ENCODE results near the gene RPS21. TPM values are rescaled to one million over a fixed set of nuclear protein-coding genes. Genes with fewer than 3 reads are reported as not detected.

The RPS21 gene
- total and polyA plus RNA-seq, 2 of the 13 experiments (the other 11 are each of a cell fraction or from before 2014, with no cell fraction given): 2,647 to 11,063 TPM

GRCh38 chr20:62370115-62370806 is 16.6 kb upstream of the RPS21 start (continued):
- TF ChIP-seq, protein P1, sequence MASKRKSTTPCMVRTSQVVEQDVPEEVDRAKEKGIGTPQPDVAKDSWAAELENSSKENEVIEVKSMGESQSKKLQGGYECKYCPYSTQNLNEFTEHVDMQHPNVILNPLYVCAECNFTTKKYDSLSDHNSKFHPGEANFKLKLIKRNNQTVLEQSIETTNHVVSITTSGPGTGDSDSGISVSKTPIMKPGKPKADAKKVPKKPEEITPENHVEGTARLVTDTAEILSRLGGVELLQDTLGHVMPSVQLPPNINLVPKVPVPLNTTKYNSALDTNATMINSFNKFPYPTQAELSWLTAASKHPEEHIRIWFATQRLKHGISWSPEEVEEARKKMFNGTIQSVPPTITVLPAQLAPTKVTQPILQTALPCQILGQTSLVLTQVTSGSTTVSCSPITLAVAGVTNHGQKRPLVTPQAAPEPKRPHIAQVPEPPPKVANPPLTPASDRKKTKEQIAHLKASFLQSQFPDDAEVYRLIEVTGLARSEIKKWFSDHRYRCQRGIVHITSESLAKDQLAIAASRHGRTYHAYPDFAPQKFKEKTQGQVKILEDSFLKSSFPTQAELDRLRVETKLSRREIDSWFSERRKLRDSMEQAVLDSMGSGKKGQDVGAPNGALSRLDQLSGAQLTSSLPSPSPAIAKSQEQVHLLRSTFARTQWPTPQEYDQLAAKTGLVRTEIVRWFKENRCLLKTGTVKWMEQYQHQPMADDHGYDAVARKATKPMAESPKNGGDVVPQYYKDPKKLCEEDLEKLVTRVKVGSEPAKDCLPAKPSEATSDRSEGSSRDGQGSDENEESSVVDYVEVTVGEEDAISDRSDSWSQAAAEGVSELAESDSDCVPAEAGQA (IDR thresholded peaks at IDR 0.05; ENCODE audit: low read depth): peak; percentile 13; the same call in 1 of the 2 replicates
- TF ChIP-seq, protein P1 (CRISPR knock-in tag; IDR thresholded peaks at IDR 0.05; ENCODE audit: borderline replicate concordance): no peak
- TF ChIP-seq GABPA (IDR thresholded peaks at IDR 0.05; ENCODE audit: low read depth, low read length): no peak
- no peak for TF ChIP-seq GABPA (CRISPR knock-in tag; IDR thresholded peaks at IDR 0.05; ENCODE audit: low read depth)
- no peak for TF ChIP-seq SRY (CRISPR knock-in tag; IDR thresholded peaks at IDR 0.05)
- no peak for TF ChIP-seq ZNF75D (CRISPR knock-in tag; IDR thresholded peaks at IDR 0.05; ENCODE audit: borderline replicate concordance)
- TF ChIP-seq SMARCE1 (IDR thresholded peaks at IDR 0.05; ENCODE audit: borderline replicate concordance): no peak
- 0 out of 2 replicates have a peak, but pooled peaks have one; percentile 4 for TF ChIP-seq THAP11 (CRISPR knock-in tag; IDR thresholded peaks at IDR 0.05)
- TF ChIP-seq ZNF556 (CRISPR knock-in tag; IDR thresholded peaks at IDR 0.05; ENCODE audit: borderline replicate concordance): no peak; the same call in 1 of the 2 replicates
- no peak for TF ChIP-seq ZNF34 (CRISPR knock-in tag; IDR thresholded peaks at IDR 0.05; ENCODE audit: borderline replicate concordance)
- TF ChIP-seq ZNF160 (CRISPR knock-in tag; IDR thresholded peaks at IDR 0.05): 0 out of 2 replicates have a peak, but pooled peaks have one; percentile 20
- TF ChIP-seq, protein P2, sequence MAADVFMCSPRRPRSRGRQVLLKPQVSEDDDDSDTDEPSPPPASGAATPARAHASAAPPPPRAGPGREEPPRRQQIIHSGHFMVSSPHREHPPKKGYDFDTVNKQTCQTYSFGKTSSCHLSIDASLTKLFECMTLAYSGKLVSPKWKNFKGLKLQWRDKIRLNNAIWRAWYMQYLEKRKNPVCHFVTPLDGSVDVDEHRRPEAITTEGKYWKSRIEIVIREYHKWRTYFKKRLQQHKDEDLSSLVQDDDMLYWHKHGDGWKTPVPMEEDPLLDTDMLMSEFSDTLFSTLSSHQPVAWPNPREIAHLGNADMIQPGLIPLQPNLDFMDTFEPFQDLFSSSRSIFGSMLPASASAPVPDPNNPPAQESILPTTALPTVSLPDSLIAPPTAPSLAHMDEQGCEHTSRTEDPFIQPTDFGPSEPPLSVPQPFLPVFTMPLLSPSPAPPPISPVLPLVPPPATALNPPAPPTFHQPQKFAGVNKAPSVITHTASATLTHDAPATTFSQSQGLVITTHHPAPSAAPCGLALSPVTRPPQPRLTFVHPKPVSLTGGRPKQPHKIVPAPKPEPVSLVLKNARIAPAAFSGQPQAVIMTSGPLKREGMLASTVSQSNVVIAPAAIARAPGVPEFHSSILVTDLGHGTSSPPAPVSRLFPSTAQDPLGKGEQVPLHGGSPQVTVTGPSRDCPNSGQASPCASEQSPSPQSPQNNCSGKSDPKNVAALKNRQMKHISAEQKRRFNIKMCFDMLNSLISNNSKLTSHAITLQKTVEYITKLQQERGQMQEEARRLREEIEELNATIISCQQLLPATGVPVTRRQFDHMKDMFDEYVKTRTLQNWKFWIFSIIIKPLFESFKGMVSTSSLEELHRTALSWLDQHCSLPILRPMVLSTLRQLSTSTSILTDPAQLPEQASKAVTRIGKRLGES (CRISPR knock-in tag; IDR thresholded peaks at IDR 0.05; ENCODE audit: borderline replicate concordance): no peak
- peak; percentile 48; the same call in 1 of the 2 replicates for TF ChIP-seq GATAD2A (CRISPR knock-in tag; IDR thresholded peaks at IDR 0.05)
- no peak for TF ChIP-seq CHD4 (IDR thresholded peaks at IDR 0.05; ENCODE audit: borderline replicate concordance, low read length)
- TF ChIP-seq NCOA1 (CRISPR knock-in tag; IDR thresholded peaks at IDR 0.05): peak; percentile 24; the same call in 1 of the 2 replicates
- 0 out of 2 replicates have a peak, but pooled peaks have one; percentile 12 for TF ChIP-seq ZNF343 (CRISPR knock-in tag; IDR thresholded peaks at IDR 0.05)
- TF ChIP-seq ZNF616 (CRISPR knock-in tag; IDR thresholded peaks at IDR 0.05; ENCODE audit: low read depth): no peak
- TF ChIP-seq ZNF589 (CRISPR knock-in tag; conservative IDR thresholded peaks at IDR 0.05): no peak
- TF ChIP-seq DPF2 (CRISPR knock-in tag; IDR thresholded peaks at IDR 0.05; ENCODE audit: borderline replicate concordance, low read depth): no peak
- TF ChIP-seq ARID2 (CRISPR knock-in tag; IDR thresholded peaks at IDR 0.05; ENCODE audit: borderline replicate concordance): no peak
- TF ChIP-seq NFE2 (CRISPR knock-in tag; IDR thresholded peaks at IDR 0.05): no peak

Data from HepG2 (cell line).